GM21528 (cell line): ENCODE data around the gene BUD13.

ENCODE experiments used
- ATAC-seq: cut with Tn5 transposase; IDR thresholded peaks from one replicate; pipeline ENCODE4 v1.9.1; 2021; ENCODE audit warnings: mild to moderate bottlenecking, moderate library complexity; ENCODE audit not compliant: unreplicated experiment, low FRiP score

BUD13 gene

DNA sequence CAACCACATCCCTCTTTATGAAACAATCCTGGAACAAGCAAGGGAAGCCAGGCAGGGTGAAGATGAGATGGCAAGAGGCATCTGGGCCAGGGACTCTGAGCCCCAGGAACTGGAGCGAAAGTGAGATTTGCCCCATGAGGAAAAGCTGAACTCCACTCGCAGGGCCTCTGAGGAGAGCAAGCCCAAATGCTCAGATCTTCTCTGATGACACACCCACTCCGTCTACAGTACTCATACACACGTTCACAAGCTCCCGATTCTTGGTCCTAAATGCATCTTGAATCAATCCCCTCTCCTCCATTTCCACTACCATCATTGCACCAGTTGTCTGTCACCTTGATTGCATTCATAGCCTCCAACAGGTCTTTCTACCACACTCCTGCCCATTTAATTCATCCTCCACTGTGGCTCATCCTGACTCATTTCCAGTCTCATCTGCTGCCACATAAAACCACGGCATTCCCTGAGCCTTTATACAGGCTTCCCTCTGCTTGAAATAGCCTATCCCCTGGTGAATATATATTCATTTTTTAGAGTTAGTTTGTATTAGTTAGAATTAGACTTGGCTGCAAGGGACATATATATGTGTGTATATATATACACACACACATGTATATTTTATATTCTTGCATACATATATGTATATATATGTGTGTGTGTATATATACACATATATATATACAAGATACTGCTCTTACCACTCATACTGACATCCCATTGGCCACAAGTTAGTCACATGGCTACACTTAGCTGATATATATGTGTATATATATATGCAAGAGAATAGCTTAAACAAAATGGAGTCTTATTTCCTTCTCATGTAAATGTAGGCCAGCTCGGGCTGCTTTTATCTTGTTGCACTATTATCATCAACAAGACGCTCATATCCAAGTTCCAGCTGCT, 20.3 kb upstream of the BUD13 start:
- no peak for ATAC-seq

DNA sequence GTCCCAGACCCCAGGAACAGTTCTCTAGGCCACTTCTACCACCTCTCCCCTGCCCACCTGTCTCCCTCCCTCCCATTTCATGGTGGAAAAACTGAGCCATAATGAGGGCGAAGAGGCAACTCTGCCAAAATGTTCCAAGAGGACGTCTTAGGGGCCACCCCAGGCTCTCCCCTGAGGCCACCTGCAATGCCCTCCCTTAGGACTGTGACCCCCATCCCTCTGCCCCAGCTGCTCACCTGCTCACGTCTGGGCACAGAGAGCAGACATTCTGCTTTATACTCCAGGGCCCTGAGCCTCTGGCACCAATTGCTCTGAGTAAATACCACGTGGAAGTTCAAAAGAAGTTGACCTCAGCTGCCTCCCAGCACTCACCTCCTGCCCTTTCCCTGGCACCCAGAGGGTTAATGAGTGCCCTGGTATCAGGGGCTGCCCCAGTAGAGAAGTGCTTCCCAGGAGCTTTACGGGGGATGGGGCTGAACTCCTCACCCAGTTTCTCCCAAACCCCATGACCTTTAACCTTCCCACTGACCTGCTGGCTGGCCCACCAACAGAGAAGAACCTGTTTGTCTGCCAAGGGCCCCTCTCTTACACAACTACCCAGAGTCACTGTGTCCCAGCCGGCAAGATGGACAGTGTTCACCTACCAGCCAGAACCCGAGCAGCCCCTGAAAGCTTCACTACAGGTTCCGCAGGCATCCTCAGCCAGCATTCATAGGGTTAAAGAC, 19.5 kb upstream of the BUD13 start:
- ATAC-seq: no peak

DNA sequence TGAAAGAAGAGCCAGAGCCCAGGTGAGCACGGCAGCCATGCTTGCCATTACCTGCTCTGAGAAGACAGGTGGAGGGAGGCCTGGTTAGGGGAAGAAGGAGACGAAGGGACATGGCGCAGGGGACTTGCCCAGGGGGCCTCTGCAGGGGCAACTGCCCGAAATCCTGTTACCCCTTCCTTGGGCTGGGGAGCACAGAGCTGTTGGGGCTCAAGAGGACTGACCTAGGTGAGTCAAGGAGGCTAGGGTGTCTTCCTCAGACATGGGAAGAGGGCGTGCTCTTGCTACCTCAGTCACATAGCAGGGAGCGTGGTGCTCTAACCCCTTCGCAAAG, 19.0 kb upstream of the BUD13 start, which contains the start of gene APOA5:
APOA5 (minus strand) TSS at position 67 of the 331 bp plus-strand sequence; CDS start at position 48, 19 bp downstream.
- ATAC-seq: no peak

DNA sequence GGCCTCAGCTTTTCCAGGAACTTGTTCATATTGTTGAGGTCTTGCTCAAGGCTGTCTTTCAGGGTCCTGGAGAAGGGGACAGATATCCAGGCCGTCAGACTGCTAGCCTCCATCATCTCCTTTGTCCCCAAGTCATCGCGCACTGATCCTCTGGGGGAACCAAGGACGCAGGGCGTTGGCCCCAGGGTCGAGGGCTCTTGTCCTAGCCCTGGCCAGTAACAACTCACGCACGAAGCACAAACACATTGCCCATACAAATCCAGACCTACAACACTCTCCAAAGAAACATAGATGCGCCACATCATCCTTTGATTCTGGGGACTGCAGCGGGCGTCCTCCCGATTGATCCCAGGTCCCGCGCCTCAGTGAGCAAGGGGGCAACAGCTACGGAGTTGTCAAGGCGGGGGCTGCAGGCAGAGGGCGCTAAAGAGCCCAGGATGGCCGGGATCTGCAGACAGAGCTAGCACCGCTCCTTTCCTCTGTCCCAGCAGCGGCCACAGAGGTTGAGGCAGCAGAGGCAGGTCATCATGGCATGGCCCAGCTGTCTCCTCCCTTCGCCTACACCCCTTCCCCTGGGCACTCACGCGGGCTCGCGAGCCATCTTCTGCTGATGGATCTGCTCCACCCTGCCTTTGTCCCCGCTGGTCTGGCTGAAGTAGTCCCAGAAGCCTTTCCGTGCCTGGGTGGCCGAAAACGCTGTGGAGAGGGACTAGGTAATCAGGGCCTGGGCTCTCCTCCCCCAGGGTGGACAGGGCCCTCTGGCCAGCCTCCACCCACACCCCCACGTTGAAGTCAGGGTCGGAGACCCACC, 18.4 kb upstream of the BUD13 start:
- ATAC-seq: no peak

DNA sequence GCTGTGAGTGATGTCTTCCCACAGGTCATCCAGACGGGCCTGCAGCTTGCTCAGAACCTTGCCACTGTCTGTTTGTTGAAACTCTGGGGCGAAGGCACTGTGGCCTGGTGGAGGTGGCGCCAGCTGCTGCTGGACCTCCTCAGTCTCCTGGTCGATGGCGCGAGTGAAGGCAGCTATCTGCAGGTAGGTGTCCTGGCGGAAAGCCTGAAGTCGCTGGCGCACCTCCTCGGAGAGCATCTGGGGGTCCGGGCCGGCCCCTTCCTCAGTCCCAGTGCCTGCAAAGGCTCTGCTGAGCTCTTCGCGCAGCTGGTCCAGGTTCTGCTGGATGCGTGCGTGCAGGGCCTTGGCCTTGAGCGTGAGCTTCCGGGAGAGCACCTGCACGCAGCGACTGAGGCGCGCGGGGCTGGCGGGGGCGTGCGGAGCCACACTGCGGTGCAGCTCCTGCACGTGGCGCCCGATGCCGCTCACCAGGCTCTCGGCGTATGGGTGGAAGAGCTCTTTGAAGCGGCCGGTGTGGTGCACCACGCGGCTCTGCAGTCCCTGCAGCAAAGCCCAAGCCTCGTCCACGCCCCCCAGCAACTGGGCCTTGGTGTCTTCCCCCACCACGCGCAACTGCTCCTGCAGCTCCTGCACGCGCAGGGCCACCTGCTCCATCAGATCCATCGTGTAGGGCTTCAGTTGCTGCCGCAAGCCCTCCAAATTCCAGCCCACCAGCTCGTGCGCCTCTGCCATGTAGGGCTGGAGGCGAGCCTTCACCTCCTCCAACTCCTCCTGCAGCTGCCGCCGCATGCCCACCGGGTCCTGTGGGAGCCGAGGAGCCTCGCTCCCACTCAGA, 17.6 kb upstream of the BUD13 start:
- ATAC-seq: no peak

- ATAC-seq: no peak
Measured at GRCh38 chr11:116788975-116789374, 16.2 kb upstream of the BUD13 start.

GRCh38 chr11:116788534-116788933, 15.7 kb upstream of the BUD13 start:
- no peak for ATAC-seq

DNA sequence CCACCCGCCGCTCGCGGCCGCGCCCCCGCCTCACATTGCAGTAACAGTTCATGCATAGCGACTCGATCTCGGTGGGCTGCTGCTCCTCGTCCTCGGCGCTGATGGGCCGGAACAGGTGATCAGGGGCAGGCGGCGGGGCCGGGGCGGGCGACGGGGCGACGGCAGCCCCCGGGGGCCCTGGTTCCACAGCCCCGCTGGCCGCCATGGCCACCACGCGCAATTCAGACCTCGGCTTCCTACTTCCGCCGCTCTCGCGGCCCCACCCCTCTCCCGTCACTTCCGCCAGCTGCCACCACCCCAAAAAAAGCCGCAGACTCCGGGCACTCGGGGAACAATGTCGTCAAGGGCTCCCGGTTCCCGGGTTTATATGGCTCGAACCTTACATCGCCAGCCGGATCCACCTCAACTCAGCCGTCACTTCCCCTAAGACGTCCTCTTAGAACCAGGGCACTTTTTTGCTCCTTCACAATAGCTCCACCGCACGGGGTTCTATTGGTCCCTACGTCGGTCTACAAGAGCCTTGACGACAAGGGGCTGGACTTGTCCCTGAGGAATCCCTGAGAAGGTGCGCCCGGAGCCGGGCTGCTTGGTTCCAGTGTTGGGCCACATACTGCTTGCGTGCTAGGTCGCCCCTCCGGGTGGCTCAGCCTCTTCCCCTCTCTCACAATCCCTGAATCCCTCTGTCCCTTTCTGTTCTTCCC, 15.1 kb upstream of the BUD13 start, which contains the start of gene ZPR1:
ZPR1 (minus strand) TSS at position 238 of the 701 bp plus-strand sequence; CDS start at position 205, 33 bp downstream.
- ATAC-seq: peak; percentile 89

DNA sequence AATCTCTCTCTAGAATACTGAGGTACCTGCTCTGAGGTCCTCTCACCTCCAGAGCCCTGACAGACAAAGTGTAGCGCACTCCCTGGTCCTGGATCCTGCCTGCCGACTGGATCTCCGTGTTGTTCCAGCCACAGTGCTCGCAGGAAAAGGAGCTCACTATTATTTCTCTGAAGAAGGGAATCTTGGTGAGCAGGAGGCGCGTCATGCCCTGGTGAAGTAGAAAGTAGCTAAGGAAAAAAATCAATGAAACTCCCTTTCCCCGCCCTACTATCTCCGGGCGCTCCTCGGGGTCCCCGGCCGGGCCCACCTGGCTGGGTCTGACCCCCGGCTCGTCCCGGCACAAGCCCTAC, 14.6 kb upstream of the BUD13 start:
- peak; percentile 14 for ATAC-seq

- ATAC-seq: no peak
Measured at GRCh38 chr11:116786966-116787365, 14.2 kb upstream of the BUD13 start.

- no peak for ATAC-seq
Measured at GRCh38 chr11:116786326-116786725, 13.5 kb upstream of the BUD13 start.

- ATAC-seq: no peak
Measured at GRCh38 chr11:116782728-116783127, 9.9 kb upstream of the BUD13 start.

- ATAC-seq: no peak
Measured at GRCh38 chr11:116778556-116778955, 5.8 kb upstream of the BUD13 start.

DNA sequence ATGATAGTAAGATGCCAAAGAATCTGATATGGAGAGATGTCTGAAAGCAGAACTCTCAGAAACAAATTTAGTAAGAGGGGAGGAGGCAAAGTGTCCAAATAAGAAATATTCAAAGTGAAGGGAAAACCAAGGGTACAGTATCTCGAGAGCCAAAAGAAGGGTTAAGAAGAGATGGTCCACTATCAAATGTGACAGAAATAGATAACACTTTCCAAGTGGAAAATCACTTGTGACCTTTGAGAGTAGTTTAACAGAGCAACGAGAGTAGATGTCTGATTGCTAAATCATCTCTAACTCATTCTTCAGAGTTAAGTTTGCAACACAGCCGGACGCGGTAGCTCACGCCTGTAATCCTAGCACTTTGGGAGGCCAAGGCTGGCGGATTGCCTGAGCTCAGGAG, 4.3 kb upstream of the BUD13 start:
- no peak for ATAC-seq

DNA sequence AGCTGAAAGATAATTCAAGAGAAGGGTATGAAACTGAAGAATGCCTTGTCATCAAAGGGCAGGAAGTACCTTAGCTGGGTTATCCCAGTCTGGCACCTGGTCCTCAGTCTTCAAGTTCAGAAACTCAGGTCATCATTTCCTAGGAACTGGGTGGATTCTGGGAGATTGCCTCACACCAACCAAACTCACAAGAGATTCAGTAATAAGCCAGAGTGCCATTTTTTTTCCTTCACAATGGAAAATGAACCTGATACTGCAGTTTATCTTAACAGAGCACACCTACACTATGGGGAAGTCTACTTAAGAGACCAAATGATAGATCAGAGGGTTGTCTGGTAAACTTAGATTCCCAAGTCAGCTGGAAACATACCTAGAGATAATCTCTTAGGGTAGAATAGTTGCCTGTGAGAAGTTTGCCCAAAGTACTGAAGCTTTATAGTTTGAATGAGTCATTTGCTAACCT, 3.8 kb upstream of the BUD13 start:
- no peak for ATAC-seq

GRCh38 chr11:116775975-116776374, 3.2 kb upstream of the BUD13 start:
- no peak for ATAC-seq

- no peak for ATAC-seq
Measured at GRCh38 chr11:116774661-116775060, 1.9 kb upstream of the BUD13 start.

- peak; percentile 42 for ATAC-seq
Measured at GRCh38 chr11:116773203-116774097, 663 bp upstream of the BUD13 start.
